A549 (cell line): Measurements from ENCODE around the gene RGS6. TPM values are rescaled to one million over a fixed set of nuclear protein-coding genes. Genes with fewer than 3 reads are reported as not detected.

Experiments
- ATAC-seq, 2 experiments: fragments of 200-7000 bp in 1 of 2; fragments of >200 bp in 1 of 2; cut with Nextera tagmentation in 1 of 2; cut with Tn5 transposase in 1 of 2; 3 replicates each; pipeline versions ENCODE4 v1.8.0 to v1.9.1; 2018 to 2020; ENCODE audit warnings: mild to moderate bottlenecking in 1 of 2, moderate library complexity in 1 of 2
- CTCF ChIA-PET: fragments of 300-600 bp; sonication (Branson Sonifier 250); formaldehyde crosslinking; extraction: SDS; loops from one replicate; lab custom pipeline; 2021; ENCODE audit warnings: antibody characterized with exemption, inconsistent platforms; lab: Yijun Ruan, JAX
- POLR2A ChIA-PET: fragments of 350-600 bp; formaldehyde crosslinking; extraction: SDS; loops from one replicate; lab custom pipeline; 2021; ENCODE audit warnings: antibody characterized with exemption, inconsistent platforms; lab: Yijun Ruan, JAX
- DNase-seq, 2 experiments: peaks; one replicate each; pipeline versions ENCODE4 v3.0.0 to v3.0.0-alpha.2; 2011 to 2016; ENCODE audit warnings: low read depth in 1 of 2, low spot score in 1 of 2
- FAIRE-seq: peaks from 2 replicates; lab custom pipeline; 2011; peaks lifted over from hg19 to GRCh38; lab: Jason Lieb, UNC
- H3K27ac ChIP-seq, 2 experiments: fragments of >200 bp; sonication (Bioruptor Twin); formaldehyde crosslinking; 3 replicates each; pipeline ENCODE4 v1.5.1; 2016 to 2017
- H3K4me1 ChIP-seq: fragments of >200 bp; sonication (Bioruptor Twin); formaldehyde crosslinking; 3 replicates; pipeline ENCODE4 v1.6.1; 2016
- H3K4me2 ChIP-seq: fragments of >200 bp; sonication (Bioruptor Twin); formaldehyde crosslinking; 3 replicates; pipeline ENCODE4 v1.6.1; 2016
- H3K4me3 ChIP-seq: fragments of >200 bp; sonication (Bioruptor Twin); formaldehyde crosslinking; 3 replicates; pipeline ENCODE4 v1.5.1; 2016
- H3K9me3 ChIP-seq: fragments of >200 bp; sonication (Bioruptor Twin); formaldehyde crosslinking; 3 replicates; pipeline ENCODE4 v1.6.1; 2016
- CHD2 ChIP-seq: fragments of 150-350 bp; IDR thresholded peaks from 2 replicates; pipeline ENCODE4 v1.6.1; 2014; ENCODE audit warnings: low read length; ENCODE audit not compliant: partially characterized antibody
- FOSL2 ChIP-seq, 2 experiments: fragments of 450-650 bp in 1 of 2; fragments of >200 bp in 1 of 2; sonication (Bioruptor Twin) in 1 of 2; formaldehyde crosslinking; IDR thresholded peaks; 2 replicates each; pipeline versions ENCODE4 v1.5.0 to v1.6.1; 2016 to 2020; ENCODE audit warnings: mild to moderate bottlenecking in 1 of 2, moderate library complexity in 1 of 2
- GATA3 ChIP-seq: IDR thresholded peaks from 2 replicates; pipeline ENCODE4 v1.6.1; 2012; ENCODE audit warnings: borderline replicate concordance
- HOXA7 ChIP-seq: fragments of 250-450 bp; sonication (Bioruptor Pico); IDR thresholded peaks from 2 replicates; pipeline ENCODE4 v1.5.0; 2020; ENCODE audit warnings: mild to moderate bottlenecking, moderate library complexity
- HOXB5 ChIP-seq: fragments of 250-450 bp; sonication (Bioruptor Pico); IDR thresholded peaks from 2 replicates; pipeline ENCODE4 v1.5.0; 2020; ENCODE audit warnings: mild to moderate bottlenecking, moderate library complexity
- JUN ChIP-seq, 2 experiments: fragments of >200 bp; sonication (Bioruptor Twin); formaldehyde crosslinking; IDR thresholded peaks; 2 replicates in 1 of 2; 3 replicates in 1 of 2; pipeline ENCODE4 v1.6.1; 2016 to 2017
- KDM1A ChIP-seq: fragments of 200-600 bp; sonication (generic); IDR thresholded peaks from 2 replicates; pipeline ENCODE4 v1.6.1; 2016; ENCODE audit warnings: low read depth, mild to moderate bottlenecking
- KDM5A ChIP-seq: fragments of 200-600 bp; sonication (generic); IDR thresholded peaks from 2 replicates; pipeline ENCODE4 v1.6.1; 2016; ENCODE audit warnings: antibody characterized with exemption, mild to moderate bottlenecking
- MAFK ChIP-seq: fragments of 450-650 bp; IDR thresholded peaks from 2 replicates; pipeline ENCODE4 v1.6.1; 2014; ENCODE audit not compliant: partially characterized antibody
- MYC ChIP-seq: IDR thresholded peaks from 2 replicates; pipeline ENCODE4 v1.6.1; 2012; ENCODE audit warnings: mild to moderate bottlenecking, inconsistent platforms, low read length, improper control_type of control experiment, borderline replicate concordance
- NPAS2 ChIP-seq: fragments of 250-450 bp; sonication (Bioruptor Pico); IDR thresholded peaks from 2 replicates; pipeline ENCODE4 v1.8.0; 2022; ENCODE audit warnings: mild to moderate bottlenecking, moderate library complexity, borderline replicate concordance
- NR3C1 ChIP-seq: fragments of >200 bp; sonication (Bioruptor Twin); formaldehyde crosslinking; IDR thresholded peaks from 3 replicates; pipeline ENCODE4 v1.6.1; 2017
- PHF8 ChIP-seq: fragments of 200-600 bp; sonication (generic); IDR thresholded peaks from 2 replicates; pipeline ENCODE4 v1.6.1; 2016; ENCODE audit warnings: low read depth, mild to moderate bottlenecking, antibody characterized with exemption, moderate library complexity, borderline replicate concordance
- POLR2AphosphoS2 ChIP-seq: conservative IDR thresholded peaks from 2 replicates; pipeline ENCODE4 v1.6.1; 2012; ENCODE audit warnings: low read length, improper control_type of control experiment, inconsistent platforms
- RARB ChIP-seq: fragments of 250-450 bp; sonication (Bioruptor Pico); IDR thresholded peaks from 2 replicates; pipeline ENCODE4 v1.8.0; 2021; ENCODE audit warnings: mild to moderate bottlenecking, moderate library complexity
- SREBF2 ChIP-seq: fragments of 450-650 bp; IDR thresholded peaks from 2 replicates; pipeline ENCODE4 v1.6.1; 2014; ENCODE audit warnings: mild to moderate bottlenecking, moderate library complexity
- TFCP2L1 ChIP-seq: fragments of 250-450 bp; sonication (Bioruptor Pico); IDR thresholded peaks from 2 replicates; pipeline ENCODE4 v1.5.0; 2021; ENCODE audit warnings: mild to moderate bottlenecking
- ZNF302 ChIP-seq: fragments of 250-450 bp; sonication (Bioruptor Pico); IDR thresholded peaks from 2 replicates; pipeline ENCODE4 v1.9.0; 2021; ENCODE audit warnings: inconsistent platforms, mild to moderate bottlenecking, moderate library complexity
- WGBS: methylation state at CpG from one replicate; pipeline ENCODE4 v1.1.6; 2017; ENCODE audit errors: missing lambda C conversion rate; 5-methylcytosine and 5-hydroxymethylcytosine counted together
- polyA plus RNA-seq, 4 experiments: library from polyadenylated mRNA; depleted of rRNA in 3 of 4; stranded (reverse); fragments of >200 nt; fragmentation: RNase III in 1 of 4; extraction: RNeasy Plus Mini Kit Qiagen cat#74134 plus additional on column Dnase treatment in 1 of 4; gene quantifications; 2 replicates in 3 of 4; 3 replicates in 1 of 4; pipeline ENCODE4 v1.2.3, GENCODE V29; 2011 to 2017
- TF ChIP-seq, protein P1 (sequence below): fragments of >200 bp; sonication (Bioruptor Twin); formaldehyde crosslinking; IDR thresholded peaks from 3 replicates; pipeline ENCODE4 v1.6.1; 2016
- TF ChIP-seq, protein P2 (sequence below): fragments of 250-450 bp; sonication (Bioruptor Pico); IDR thresholded peaks from 2 replicates; pipeline ENCODE4 v1.5.0; 2021; ENCODE audit warnings: mild to moderate bottlenecking, moderate library complexity, borderline replicate concordance
- TF ChIP-seq, protein P3 (sequence below): fragments of 250-450 bp; sonication (Bioruptor Pico); IDR thresholded peaks from 2 replicates; pipeline ENCODE4 v1.5.0; 2020; ENCODE audit warnings: low read depth, mild to moderate bottlenecking, moderate library complexity
- TF ChIP-seq, protein P4 (sequence below): fragments of 200-600 bp; sonication (generic); IDR thresholded peaks from 2 replicates; pipeline ENCODE4 v1.6.1; 2016; ENCODE audit warnings: antibody characterized with exemption, mild to moderate bottlenecking, moderate library complexity

Gene RGS6
- polyA plus RNA-seq, 2 of the 4 experiments (the other 2 are of a cell fraction): not detected

DNA sequence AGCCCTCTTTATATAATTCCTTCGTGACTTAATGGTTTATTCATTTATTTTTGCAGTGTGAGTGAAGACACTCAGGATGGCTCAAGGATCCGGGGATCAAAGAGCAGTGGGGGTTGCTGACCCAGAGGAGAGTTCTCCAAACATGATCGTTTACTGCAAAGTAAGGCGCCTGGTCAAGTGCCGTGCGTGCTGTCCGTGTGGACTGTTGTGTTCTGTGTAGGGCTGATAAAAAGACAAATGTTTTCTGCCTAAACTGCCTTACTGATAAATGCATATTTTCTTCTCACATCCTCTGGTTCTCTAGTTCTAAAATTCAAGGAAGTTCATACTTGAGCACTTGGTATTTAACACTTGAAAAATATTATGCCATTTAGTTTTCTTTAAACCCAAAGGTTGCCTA lies 32.5 kb downstream of the RGS6 start:
- Histone ChIP-seq H3K9me3 (no peaks in the 10 kb centered on the region), H3K27ac (no peak overlapping the region), H3K4me1 (no peaks in the 10 kb centered on the region), H3K4me3 (no peak overlapping the region), H3K4me2 (no peak overlapping the region)
- no peak for TF ChIP-seq NR3C1
- TF ChIP-seq POLR2AphosphoS2: no peak
- no peak for TF ChIP-seq SREBF2
- FAIRE-seq: no peak
- DNase-seq: no peak
- 7% methylated on average over 7 of the region's 7 CpGs for WGBS
- ChIA-PET POLR2A (no interaction called here), CTCF (no interaction called here)
- ATAC-seq: no peak

DNA sequence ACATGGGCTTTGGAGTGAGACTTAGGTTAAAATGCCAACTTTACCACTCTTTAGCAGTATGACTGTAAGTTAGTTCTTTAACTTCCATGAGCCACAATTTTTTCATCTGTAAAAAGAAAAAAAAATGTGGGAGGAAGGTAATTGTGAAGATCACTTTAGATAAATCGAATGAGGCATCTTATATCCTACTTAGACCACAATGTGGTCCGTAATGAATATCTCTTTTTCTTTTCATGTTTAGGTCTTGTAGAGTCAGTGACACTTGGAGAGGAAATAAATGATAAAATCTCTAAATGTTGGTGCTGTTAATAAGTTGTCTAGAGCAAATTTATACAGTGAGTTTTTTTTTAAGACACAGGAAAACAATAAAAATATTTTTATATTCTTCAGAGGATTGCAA lies 34.3 kb downstream of the RGS6 start:
- ChIA-PET POLR2A (no interaction called here), CTCF (no interaction called here)
- FAIRE-seq (no peak), DNase-seq (no peak), ATAC-seq (no peak)
- H3K9me3 ChIP-seq: no peaks in the 10 kb centered on the region
- no peak overlapping the region for H3K4me2 ChIP-seq
- no peaks in the 10 kb centered on the region for H3K4me1 ChIP-seq
- H3K4me3 ChIP-seq: no peak overlapping the region
- no peak for TF ChIP-seq MYC
- TF ChIP-seq NR3C1: no peak
- TF ChIP-seq MAFK: no peak
- TF ChIP-seq KDM5A: no peak
- TF ChIP-seq JUN (IDR thresholded peaks at IDR 0.05): no peak
- TF ChIP-seq, protein P1, sequence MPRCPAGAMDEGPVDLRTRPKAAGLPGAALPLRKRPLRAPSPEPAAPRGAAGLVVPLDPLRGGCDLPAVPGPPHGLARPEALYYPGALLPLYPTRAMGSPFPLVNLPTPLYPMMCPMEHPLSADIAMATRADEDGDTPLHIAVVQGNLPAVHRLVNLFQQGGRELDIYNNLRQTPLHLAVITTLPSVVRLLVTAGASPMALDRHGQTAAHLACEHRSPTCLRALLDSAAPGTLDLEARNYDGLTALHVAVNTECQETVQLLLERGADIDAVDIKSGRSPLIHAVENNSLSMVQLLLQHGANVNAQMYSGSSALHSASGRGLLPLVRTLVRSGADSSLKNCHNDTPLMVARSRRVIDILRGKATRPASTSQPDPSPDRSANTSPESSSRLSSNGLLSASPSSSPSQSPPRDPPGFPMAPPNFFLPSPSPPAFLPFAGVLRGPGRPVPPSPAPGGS: no peak
- TF ChIP-seq CHD2: no peak
- TF ChIP-seq NPAS2 (CRISPR knock-in tag): no peak
- no peak for TF ChIP-seq PHF8
- TF ChIP-seq, protein P2, sequence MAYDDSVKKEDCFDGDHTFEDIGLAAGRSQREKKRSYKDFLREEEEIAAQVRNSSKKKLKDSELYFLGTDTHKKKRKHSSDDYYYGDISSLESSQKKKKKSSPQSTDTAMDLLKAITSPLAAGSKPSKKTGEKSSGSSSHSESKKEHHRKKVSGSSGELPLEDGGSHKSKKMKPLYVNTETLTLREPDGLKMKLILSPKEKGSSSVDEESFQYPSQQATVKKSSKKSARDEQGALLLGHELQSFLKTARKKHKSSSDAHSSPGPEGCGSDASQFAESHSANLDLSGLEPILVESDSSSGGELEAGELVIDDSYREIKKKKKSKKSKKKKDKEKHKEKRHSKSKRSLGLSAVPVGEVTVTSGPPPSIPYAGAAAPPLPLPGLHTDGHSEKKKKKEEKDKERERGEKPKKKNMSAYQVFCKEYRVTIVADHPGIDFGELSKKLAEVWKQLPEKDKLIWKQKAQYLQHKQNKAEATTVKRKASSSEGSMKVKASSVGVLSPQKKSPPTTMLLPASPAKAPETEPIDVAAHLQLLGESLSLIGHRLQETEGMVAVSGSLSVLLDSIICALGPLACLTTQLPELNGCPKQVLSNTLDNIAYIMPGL (CRISPR knock-in tag): no peak
- no peak for TF ChIP-seq TFCP2L1 (CRISPR knock-in tag)
- no peak for TF ChIP-seq GATA3
- TF ChIP-seq ZNF302 (CRISPR knock-in tag): no peak
- no peak for TF ChIP-seq HOXA7
- TF ChIP-seq, protein P3, sequence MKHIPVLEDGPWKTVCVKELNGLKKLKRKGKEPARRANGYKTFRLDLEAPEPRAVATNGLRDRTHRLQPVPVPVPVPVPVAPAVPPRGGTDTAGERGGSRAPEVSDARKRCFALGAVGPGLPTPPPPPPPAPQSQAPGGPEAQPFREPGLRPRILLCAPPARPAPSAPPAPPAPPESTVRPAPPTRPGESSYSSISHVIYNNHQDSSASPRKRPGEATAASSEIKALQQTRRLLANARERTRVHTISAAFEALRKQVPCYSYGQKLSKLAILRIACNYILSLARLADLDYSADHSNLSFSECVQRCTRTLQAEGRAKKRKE (CRISPR knock-in tag): no peak
- 4% methylated on average over 2 of the region's 2 CpGs for WGBS
- H3K27ac ChIP-seq: no peak overlapping the region

DNA sequence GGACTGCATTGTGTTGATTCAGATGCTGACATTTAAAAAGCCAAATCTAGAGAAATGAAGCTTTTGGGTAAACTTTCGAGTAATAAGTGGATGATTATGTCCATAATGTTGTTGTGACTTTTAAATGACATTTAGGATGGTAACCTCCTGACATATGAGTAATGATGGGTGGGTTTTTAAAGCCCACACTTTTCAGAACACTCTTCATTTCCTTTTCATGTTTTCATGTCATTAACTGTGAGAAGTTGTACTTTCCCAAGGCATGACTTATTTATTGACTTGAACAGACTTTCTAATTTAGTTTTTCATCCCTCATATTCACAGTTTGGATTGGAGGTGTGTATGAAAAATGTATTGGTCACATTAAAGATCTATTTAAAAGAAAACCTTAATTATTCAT lies 35.5 kb downstream of the RGS6 start:
- no peak for TF ChIP-seq RARB (CRISPR knock-in tag)
- TF ChIP-seq, protein P3 (CRISPR knock-in tag): no peak
- TF ChIP-seq FOSL2 (IDR thresholded peaks at IDR 0.05): no peak
- no peak for TF ChIP-seq FOSL2 (CRISPR knock-in tag; IDR thresholded peaks at IDR 0.05)
- TF ChIP-seq POLR2AphosphoS2: no peak
- no peak for TF ChIP-seq HOXA7
- no peak for TF ChIP-seq HOXB5 (CRISPR knock-in tag)
- TF ChIP-seq, protein P4, sequence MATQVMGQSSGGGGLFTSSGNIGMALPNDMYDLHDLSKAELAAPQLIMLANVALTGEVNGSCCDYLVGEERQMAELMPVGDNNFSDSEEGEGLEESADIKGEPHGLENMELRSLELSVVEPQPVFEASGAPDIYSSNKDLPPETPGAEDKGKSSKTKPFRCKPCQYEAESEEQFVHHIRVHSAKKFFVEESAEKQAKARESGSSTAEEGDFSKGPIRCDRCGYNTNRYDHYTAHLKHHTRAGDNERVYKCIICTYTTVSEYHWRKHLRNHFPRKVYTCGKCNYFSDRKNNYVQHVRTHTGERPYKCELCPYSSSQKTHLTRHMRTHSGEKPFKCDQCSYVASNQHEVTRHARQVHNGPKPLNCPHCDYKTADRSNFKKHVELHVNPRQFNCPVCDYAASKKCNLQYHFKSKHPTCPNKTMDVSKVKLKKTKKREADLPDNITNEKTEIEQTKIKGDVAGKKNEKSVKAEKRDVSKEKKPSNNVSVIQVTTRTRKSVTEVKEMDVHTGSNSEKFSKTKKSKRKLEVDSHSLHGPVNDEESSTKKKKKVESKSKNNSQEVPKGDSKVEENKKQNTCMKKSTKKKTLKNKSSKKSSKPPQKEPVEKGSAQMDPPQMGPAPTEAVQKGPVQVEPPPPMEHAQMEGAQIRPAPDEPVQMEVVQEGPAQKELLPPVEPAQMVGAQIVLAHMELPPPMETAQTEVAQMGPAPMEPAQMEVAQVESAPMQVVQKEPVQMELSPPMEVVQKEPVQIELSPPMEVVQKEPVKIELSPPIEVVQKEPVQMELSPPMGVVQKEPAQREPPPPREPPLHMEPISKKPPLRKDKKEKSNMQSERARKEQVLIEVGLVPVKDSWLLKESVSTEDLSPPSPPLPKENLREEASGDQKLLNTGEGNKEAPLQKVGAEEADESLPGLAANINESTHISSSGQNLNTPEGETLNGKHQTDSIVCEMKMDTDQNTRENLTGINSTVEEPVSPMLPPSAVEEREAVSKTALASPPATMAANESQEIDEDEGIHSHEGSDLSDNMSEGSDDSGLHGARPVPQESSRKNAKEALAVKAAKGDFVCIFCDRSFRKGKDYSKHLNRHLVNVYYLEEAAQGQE: no peak
- TF ChIP-seq KDM1A: no peak
- no peak for TF ChIP-seq MYC
- ATAC-seq (no peak), FAIRE-seq (no peak), DNase-seq (no peak)
- Histone ChIP-seq H3K4me3 (no peak overlapping the region), H3K4me2 (no peak overlapping the region), H3K4me1 (no peaks in the 10 kb centered on the region), H3K27ac (no peak overlapping the region), H3K9me3 (no peaks in the 10 kb centered on the region)
- 0% methylated on average over 1 of the region's 1 CpG for WGBS
- CTCF ChIA-PET: no interaction called here
- POLR2A ChIA-PET: no interaction called here
